Activated CD4-positive, CD25-positive, alpha-beta regulatory T cell treated with anti-CD3 and anti-CD28 coated beads, Interleukin-2, amount 50 U/mL, for 24 hours (primary cell): ENCODE data around the gene ARHGAP22.

Source experiments
- ATAC-seq, 2 donors: fragments of 150-1000 bp; cut with Tn5 transposase; one replicate each; pipeline ENCODE4 v1.10.0; 2021; ENCODE audit warnings: mild to moderate bottlenecking in 1 of 2, moderate library complexity in 1 of 2

ARHGAP22 gene

GRCh38 chr10:48508791-48509772 lies 95.8 kb downstream of the ARHGAP22 start:
- no peak for ATAC-seq

GRCh38 chr10:48507933-48508790 lies 96.7 kb downstream of the ARHGAP22 start:
- ATAC-seq, result no peak

GRCh38 chr10:48507494-48507893 lies 97.4 kb downstream of the ARHGAP22 start:
- no peak for ATAC-seq

DNA sequence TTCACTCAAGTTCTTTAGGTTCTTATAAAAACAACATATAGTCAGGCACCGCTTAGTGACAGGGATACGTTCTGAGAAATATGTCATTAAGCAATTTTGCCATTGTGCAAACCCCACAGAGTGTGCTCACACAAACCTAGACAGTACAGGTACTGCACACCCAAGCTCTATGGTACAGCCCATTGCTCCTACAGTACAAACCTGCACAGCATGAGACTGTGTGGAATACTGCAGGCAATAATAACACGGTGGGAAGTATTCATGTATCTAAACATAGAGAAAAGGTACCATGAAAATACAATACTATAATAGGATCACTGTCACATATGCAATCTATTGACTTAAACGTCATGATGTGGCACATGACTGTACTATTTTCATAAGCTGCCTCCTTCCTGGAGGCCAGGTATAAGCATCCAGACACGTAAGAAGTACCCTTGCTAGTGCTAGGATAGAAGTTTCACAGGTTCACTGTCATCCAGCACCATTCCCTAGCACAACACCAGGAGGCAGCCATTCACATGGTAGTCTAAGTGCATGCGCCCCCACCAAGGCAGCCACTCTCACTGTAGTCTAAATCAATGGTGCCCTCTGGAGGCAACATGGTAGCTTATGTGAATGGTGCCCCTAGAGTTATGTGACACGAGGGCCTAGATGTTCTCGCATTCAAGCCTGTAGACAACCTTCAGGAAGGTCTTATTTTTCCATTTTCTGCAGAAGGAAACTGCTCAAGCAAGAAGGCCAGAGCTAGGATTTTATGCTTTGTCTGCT lies 98.5 kb downstream of the ARHGAP22 start:
- no peak for ATAC-seq

GRCh38 chr10:48505394-48506112 lies 99.3 kb downstream of the ARHGAP22 start:
- no peak for ATAC-seq

DNA sequence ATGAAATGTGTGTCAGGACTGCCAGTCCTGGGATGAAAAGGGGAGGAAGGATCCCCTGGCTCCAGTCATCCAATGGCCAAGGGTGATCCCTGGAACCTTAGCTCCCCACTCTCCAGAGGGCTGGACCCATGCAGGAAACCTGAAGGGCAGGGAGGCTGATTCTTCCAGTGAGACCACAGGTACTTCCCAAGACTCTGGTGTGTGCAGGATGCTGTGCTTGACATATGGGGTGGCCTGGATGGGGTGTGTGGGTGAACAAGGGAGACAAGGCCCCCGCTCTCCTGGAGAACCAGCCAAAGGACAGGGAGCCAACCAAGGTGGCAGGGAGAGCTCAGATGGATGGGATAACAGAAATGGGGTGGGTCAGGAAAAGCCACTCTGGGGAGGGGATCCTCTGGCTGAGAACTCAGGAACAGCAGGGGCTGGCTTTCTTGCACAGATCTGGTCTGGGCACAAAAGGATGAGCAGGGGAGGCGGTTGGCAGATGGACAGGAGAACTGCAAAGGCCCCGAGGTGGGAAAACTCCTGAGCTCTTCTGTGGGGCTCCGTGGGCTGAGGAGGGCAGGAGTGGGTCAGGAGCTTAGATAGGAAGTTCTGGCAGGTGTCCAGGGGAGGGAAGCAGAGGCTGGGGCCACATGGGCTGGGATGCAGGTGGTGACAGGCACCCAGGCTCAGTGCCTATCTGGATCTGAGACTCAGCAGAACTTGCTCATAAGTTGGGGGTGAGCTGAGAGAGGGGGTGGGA lies 100.6 kb downstream of the ARHGAP22 start:
- no peak for ATAC-seq

DNA sequence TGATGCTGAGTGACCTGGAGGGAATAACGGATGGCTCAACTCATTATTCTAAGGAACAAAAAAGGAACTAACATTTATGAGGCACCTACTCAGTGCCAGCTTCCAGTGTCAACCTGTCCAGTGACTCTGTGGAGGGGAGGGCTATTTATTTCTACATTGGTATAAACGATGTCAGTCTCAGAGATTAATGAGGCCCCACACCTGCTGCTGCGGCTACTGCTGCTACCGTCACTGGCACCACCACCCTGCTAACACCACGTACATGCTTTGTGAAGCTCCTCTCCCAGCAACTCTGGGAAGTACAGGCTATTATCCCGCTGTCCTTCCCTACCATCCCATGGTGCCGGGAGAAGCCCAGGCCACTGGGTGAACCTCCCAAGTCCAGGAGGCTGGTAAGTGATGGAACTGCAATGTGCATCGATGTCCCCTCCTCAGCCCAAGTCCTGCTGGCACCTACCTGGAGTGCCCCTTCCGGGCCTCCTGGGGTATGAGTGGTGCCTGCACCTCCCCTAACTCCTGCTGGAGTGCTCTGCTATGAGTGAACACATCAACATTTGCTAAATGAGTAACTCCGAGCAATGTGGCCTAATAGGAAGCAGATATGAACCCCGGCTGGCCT lies 101.5 kb downstream of the ARHGAP22 start:
- no peak for ATAC-seq

GRCh38 chr10:48502791-48503190 lies 102.1 kb downstream of the ARHGAP22 start:
- no peak for ATAC-seq

DNA sequence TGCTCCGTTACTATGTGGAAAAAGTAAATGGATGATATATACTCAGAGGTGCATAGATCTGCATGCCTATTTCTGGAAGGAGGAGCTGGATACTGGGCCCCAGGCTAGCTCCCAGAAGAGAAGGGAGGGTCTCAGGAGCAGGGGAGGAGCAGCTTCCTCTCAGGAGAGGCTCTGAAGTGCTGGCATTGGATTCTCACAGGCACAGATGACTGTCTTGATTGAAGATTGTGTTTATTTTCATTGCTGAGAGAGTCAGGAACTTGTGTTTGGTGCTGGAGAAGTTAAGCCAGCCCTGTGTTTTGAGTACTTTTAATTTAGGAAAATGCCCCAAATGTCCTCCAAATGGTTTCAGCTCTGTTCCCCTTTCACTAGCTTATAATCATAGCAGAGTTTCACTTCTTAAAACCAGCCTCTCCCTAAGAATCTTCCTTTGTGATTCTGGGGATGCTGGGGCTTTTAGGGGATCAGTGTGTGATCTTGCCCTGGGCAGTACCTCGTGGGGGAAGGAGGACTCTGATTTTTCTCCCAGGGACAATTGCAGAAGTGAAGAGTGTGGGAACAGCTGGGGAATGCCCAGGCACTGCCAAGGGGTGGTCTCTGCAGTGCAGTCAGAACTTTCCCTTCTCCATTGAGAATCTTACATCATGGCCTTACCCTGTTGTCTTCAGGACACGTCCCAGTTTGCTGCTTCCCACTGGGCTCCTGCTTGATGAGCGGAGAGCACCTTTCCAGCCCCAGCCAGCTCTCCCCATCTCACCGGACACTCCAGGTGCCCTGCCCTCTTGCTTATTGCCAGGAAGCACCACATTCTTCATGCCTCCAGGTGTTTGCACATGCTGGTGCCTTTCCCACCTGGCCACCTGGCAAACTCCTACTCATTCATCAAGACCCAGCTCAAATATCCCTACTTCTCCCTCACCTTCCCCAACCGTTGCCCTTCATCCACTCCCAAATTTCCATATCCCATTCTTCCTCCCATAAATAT lies 102.8 kb downstream of the ARHGAP22 start:
- ATAC-seq, result no peak

- no peak for ATAC-seq
Observed at GRCh38 chr10:48501226-48501625, 103.6 kb downstream of the ARHGAP22 start.

DNA sequence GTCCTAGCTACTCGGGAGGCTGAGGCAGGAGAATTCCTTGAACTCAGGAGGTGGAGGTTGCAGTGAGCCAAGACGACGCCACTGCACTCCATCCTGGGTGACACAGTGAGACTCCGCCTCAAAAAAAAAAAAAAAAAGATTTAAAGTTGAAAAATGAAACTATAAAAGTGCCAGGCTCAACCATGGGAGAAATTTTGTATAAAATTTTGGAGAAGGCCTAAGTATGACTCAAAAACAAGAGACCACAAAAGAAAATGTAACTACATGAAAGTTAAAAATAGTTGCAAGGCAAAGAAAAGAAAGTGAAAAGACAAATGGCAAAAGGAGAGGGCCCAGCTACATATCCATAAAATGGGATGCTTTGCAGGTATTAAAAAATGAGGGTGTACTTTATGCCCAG lies 104.1 kb downstream of the ARHGAP22 start:
- ATAC-seq, result no peak

DNA sequence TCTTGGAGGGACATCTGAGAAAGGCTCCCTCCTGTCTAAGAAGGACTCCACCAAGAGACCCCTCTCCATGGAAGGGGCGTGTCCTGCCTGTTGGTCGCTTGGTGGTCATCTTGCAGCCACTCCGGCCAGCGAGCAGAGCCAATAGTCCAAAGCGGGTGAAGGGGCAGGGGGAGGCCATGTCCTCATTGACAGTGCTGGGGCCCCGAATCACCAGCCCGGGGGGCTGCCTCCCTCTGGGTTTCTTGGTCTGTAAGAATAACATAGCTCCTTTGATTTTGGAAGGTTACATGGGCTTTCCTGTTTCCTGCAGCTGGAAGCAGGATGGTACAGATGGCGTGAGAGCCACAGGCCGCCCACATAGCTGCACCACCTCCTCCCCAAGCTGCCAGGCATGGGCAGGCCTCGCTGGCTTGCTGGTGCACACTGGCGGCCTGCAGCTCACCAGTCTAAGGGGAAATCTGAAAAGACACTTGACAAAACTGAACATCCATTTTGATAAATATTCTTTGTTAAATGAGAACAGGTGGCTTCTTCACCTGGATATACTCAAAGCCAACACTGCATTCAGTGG lies 105.8 kb downstream of the ARHGAP22 start:
- no peak for ATAC-seq

GRCh38 chr10:48497780-48498770 lies 106.8 kb downstream of the ARHGAP22 start:
- no peak for ATAC-seq

GRCh38 chr10:48496831-48497779 lies 107.8 kb downstream of the ARHGAP22 start:
- no peak for ATAC-seq

DNA sequence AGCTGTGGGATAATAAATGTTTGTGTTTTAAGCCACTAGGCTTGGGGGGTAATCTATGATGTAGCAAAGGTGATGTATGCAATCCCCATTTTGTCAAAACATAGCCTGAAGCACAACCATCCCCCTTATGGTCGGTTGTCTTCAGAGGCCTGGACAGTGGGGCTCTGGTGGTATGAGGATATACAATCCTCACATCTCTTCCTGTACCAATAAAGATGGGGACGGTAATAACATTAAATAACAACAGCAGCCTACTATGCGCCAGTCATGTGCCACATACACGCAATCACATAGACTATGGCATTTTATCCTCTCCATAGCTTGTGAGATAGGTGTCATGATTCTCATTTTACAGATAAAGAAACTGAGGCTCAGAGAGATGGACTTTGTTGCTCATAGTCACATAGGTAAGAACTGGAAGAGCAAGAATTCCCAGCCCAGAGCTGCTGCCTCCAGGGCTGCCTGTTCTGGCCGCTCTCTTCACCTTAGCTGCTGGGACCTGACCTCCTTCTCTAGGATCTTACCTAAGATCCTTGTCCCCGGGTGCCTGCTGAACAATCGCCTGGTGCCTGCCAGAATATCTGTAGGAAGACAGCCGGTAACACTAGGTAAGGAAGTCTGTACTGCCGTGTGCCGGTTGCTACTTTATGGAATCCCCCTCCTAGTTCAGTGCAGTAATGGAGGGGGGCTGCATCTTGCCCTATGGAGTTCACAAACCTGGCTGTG lies 108.6 kb downstream of the ARHGAP22 start:
- ATAC-seq, result no peak
